CD4-positive, alpha-beta T cell treated with Interleukin-15 for 4 hours (primary cell): ENCODE measurements around the gene SLC6A18.
"Not testable (repeated sequence)": the region's sequence is repeated elsewhere in the genome, so short reads cannot be mapped to it uniquely, and the experiment has no call there.

Experiments used
- DNase-seq: peaks from one replicate; pipeline ENCODE4 v3.0.0-alpha.2; 2020; ENCODE audit warnings: low spot score

Gene SLC6A18

DNA sequence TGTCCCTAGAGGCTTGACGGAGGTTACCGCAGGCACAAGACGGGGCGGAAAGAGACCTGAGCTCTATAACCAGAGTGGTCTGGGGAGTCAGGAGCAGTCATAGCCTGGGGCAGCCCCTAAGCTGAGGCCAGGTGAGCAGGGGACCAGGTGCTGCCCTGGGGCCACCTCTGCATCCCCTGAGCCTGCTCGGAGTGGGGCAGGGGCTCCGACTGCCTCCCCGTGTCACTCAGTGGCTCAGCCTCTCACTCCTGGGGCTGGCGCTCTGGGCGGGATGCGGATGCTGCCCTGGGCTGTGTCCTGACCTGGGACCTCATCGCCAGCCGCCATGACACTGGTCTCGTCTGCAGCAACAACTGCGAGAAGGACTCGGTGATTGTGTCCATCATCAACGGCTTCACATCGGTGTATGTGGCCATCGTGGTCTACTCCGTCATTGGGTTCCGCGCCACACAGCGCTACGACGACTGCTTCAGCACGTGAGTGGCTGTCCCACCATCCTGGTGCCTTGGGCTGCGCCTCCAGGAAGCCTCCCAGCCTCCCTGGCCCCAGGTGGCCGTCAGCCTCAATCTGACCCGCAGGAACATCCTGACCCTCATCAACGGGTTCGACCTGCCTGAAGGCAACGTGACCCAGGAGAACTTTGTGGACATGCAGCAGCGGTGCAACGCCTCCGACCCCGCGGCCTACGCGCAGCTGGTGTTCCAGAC, 8.8 kb upstream of the SLC6A18 start:
- DNase-seq, result no peak

DNA sequence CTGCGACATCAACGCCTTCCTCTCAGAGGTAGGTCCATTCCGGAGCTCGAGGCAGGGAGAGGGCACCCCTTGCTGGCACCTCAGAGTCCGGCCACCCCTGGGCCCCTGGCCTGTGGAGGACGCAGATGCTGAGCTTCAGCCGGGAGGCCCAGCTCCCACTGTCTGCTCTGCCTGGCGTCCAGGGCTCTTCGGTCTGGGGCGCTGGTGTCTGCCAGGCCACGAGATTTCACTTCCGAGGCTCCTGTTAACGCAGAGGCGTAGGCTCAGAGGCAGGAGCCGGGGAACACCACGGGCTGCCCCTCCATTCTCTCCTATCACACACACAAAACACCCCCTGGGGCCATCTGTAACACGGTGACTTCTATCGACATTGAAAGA, 8.3 kb upstream of the SLC6A18 start:
- no peak for DNase-seq

DNA sequence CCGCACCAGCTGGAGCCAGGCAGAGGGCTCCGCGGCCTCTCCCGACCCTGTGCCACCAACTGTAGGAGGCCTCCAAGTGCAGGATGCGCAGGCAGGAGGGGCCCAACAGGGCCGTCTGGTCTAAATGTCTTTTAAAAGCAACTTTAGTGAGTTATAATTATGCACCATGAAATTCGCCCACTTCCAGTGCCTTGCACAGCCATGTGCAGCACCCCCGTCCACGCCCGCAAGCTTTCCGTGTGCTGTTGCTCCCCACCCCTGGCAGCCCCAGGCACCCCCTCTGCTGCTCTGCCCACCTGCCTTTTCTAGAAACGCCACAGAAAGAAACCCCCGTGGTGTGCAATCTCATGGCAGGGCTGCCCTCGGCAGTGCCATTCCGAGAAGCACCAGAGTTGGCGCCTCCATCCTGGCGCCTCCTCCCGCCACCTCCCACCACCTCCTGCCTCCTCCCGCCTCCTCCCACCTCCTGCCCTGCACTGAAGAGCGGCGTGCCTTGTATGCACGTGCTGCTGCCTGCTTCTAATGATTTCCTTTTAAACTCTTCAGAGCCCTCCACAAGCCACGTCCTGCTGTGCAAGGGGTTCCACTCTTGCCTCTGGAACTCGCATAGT, 7.5 kb upstream of the SLC6A18 start:
- no peak for DNase-seq

- no peak for DNase-seq
Measured at GRCh38 chr5:1218351-1219080, 6.7 kb upstream of the SLC6A18 start.

- no peak for DNase-seq
Measured at GRCh38 chr5:1219098-1219767, 5.9 kb upstream of the SLC6A18 start.

- no peak for DNase-seq
Measured at GRCh38 chr5:1219768-1220100, 5.4 kb upstream of the SLC6A18 start.

DNA sequence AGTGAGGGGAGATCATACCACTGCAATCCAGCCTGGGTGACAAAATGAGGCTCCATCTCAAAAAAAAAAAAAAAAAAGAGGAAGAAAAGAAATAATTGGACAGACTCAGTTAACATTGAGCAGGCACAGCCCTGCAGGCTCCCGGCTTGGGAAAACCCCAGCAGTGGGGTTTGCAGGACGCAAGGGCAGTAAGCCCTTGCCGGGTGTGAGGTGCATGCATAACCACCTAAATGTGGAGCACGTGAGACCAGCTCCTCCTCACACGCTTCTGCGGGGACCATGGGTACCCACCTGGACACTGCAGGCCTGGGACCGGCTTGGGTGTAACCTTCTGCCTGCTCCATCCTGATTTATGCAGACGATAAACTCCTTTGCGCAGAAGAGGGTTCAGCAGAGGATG, 4.8 kb upstream of the SLC6A18 start:
- no peak for DNase-seq

DNA sequence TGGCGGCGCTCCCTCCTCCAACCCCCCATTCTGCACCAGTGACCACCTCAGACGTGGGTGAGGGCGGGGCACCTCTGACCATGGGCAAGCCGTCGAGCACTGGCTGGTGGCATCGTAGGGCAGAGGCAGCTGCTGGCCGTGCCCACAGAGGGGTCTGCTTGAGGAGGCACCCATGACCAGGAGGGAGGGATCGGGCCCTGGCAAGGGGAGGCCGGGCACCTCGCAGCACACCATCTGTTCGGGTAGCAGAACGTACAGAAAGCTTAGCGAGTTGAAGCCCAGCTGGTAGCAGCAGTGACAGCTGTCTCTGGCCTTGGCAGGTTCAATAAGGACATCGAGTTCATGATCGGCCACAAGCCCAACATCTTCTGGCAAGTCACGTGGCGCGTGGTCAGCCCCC, 4.3 kb upstream of the SLC6A18 start:
- DNase-seq, result no peak

GRCh38 chr5:1221721-1222120, 3.5 kb upstream of the SLC6A18 start:
- no peak for DNase-seq

- DNase-seq, result no peak
Measured at GRCh38 chr5:1222147-1222546, 3.0 kb upstream of the SLC6A18 start.

DNA sequence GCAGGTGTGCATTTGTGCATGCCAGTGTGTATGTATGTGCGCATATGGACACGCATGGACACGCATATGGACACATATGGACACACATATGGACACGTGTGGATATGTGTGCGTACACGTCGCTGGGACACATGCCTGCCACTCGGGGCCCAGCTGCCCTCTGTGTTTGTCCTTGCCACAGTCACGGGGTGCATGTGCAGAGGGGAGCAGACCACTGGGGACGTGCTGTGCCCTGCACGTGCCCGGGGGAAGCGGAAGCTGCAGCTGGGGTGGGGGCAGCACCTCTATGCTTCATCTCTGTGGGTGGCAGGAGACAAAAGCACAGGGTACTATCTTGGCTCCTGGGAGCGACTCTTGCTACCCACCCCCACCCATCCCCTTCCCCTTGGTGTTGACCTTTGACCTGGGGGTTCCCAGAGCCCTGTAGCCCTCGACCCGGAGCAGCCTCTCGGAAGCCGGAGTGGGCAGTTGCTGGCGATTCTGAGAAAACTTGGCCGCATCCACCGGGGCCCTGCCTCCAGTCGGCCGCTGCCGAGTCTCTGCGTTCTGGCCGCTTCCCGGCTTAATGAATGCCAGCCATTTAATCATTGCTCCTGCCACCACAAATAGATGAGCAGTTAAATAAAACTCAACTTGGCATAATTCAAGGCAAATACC, 2.4 kb upstream of the SLC6A18 start:
- DNase-seq, result no peak

DNA sequence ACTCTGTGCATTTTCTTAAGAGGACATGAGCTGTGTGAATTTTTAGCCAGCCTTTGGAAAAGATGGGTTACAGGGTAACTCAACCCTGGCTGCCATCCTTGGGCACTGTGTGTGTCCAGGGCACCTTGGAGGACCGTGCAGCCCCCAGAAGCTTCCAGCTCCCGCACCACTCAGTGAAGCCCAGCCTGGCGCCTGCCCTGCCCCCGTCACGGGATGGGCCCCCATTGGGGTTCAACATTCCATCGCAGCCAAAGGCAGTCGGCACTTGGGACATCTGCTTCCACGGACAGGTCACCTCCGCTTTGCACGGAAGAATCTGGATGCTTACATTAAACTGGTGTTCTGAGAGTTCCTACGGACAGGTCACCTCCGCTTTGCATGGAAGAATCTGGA, 1.9 kb upstream of the SLC6A18 start:
- DNase-seq, result no peak

GRCh38 chr5:1224631-1225030, 550 bp upstream of the SLC6A18 start:
- DNase-seq, result no peak

DNA sequence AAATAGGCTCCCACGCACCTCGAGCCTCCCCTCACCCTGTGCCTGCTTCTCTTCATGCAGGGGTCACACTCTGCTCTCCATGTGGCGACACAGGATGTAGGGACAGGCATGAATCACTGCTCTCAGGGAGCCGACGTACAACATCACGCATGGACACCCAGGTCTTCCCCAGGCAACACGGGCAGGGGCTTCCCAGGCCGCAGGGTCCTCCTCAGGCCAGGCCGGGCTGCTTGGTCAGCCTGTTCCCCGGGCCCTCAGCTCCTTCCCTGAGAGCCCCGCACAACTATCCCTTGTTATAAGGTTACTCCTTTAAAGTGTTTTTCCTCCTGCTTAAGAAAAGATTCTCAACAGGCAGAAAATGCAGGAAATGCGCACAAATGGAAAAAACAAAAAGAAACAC, 1.1 kb downstream of the SLC6A18 start:
- no peak for DNase-seq

DNA sequence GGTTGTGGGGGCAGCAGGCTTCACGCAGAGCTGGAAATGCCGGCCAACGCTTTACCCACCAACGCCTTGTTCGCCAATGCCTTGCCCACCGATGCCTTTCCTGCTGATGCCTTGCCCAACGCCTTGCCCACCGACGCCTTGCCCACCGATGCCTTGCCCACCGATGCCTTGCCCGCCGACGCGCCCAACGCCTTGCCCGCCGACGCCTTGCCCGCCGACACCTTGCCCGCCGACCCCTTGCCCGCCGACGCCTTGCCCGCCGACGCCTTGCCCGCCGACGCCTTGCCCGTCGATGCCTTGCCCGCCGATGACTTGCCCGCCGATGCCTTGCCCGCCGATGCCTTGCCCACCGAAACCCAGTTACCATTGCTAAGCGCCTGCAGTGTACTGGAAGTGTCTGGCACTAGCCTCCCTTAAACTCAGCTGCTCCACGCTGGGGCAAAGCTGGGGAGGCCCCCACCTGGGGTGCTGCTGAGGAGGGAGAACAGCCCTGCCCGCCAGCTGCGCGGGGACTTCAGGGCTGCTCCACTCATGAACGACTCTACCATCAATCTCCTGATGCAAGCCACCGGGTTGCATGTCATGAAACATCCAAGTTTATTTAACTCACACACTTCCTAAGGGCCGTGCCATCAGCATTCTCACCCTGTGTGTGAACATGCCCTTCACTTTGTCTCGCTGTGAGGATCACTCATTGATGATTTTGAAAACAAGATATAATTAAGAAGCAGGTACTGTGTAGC, 1.8 kb downstream of the SLC6A18 start:
- no peak for DNase-seq

- DNase-seq, result no peak
Measured at GRCh38 chr5:1227667-1228066, 2.5 kb downstream of the SLC6A18 start.

DNA sequence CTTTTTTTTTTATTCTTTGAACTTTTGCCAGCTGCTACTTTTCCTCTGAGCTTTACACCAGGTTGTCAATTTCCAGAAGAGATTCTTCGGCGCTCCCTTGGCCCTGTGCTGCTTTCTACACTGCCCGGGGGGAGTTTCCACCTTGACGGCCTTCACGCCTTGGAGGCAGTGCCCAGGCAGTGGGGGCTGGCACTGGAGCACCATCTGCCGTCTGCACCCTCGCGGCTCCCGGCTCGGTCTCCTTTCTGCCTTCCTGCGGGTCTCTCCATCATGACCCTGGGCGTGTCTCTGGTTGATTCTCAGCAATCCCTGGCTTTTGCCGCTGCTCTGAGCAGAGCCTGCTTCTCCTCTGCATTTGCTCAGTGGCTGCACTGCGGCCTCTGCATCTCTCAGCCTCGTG, 2.9 kb downstream of the SLC6A18 start:
- no peak for DNase-seq

DNA sequence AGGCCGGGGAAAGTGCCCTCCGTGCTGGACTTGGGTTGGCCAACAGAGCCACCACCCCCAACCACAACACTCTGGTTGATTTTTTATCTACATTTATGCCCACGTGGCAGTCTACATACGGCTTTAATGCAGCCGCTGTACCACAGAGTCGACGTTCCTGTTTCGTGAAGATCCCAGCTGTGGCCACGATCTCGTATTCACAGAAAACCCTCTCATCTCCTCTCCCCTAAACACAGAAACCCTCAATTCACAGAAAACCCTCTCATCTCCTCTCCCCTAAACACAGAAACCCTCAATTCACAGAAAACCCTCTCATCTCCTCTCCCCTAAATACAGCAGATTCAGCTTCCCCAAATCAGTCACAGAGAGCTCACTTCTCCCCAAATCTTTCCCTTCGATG, 3.8 kb downstream of the SLC6A18 start:
- not testable (repeated sequence) for DNase-seq

GRCh38 chr5:1229822-1230221, 4.6 kb downstream of the SLC6A18 start:
- DNase-seq, result no peak

GRCh38 chr5:1230551-1230950, 5.4 kb downstream of the SLC6A18 start:
- no peak for DNase-seq

DNA sequence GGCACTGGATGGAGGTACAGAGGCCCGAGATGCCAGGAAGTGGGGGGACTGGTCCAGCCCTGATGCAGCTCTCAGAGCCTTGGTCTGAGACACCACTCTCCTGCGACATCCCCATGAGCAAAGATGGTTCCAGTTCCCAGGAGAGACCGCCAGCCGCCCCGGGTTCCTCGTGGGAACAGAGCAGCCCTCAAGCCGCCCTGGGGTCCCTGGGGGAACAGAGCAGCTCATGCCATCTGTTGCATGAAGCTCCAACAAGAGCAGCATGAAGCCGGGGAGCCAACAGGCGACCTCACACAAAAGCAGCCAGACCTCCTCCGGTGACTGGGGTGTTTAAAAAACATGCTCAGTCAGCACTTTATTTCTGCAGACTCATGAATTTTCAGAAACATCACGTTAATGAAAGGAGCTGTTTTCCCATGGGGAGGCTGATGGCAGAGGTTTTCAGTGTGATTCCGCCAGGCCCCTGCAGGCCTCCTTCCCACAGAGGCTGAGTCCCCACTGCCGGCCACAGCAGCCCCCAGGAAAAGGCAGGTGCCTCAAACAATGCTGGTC, 6.2 kb downstream of the SLC6A18 start:
- DNase-seq, result no peak

DNA sequence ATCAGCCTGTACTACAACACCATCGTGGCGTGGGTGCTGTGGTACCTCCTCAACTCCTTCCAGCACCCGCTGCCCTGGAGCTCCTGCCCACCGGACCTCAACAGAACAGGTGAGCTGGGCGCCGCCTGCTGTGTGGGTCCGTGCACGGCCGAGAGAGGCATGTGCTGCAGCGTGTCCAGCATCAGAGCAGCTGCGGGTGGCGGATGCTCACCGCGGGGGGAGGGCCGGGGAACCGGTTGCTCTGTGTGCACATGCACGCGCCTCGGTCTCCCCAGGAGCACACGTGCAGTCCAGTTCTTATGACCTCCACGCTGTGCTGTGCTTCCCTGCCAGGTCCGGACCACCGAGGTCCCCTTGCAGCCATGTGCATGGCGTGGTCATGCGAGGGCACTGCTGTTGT, 7.6 kb downstream of the SLC6A18 start:
- no peak for DNase-seq
